ENCODE measurements around the gene RASA3.

GRCh38 chr13:114012921-114013320 is 119.5 kb downstream of the RASA3 start:
- no peak for TF ChIP-seq CTCF (IDR thresholded peaks at IDR 0.05; ENCODE audit: low read depth, low read length)
- no peak for TF ChIP-seq EZH2phosphoT487 (IDR thresholded peaks at IDR 0.05; ENCODE audit: low read depth)

All from OCI-LY3 (cell line).